Thoracic aorta (tissue), 2 donors: ENCODE data around the gene KRT16. TPM values are rescaled to one million over a fixed set of nuclear protein-coding genes. Genes with fewer than 3 reads are reported as not detected.
"Not testable (repeated sequence)": the region's sequence is repeated elsewhere in the genome, so short reads cannot be mapped to it uniquely, and the experiment has no call there.

Source experiments
- ATAC-seq: fragments of 150-250 bp; one replicate; pipeline ENCODE4 v1.8.0; 2017; ENCODE audit warnings: low read depth; ENCODE audit not compliant: insufficient number of reproducible peaks, low FRiP score
- DNase-seq: peaks from one replicate; pipeline ENCODE4 v3.0.0-alpha.2; 2020; ENCODE audit warnings: low spot score
- H3K27ac ChIP-seq, 2 donors: fragments of 200-600 bp; sonication (generic); 1 replicate in 1 of 2; 2 replicates in 1 of 2; pipeline ENCODE4 v1.5.1; 2016; ENCODE audit warnings: mild to moderate bottlenecking in 2 of 2, moderate library complexity in 2 of 2
- H3K27me3 ChIP-seq: fragments of 200-600 bp; sonication (generic); replicated peaks from 2 replicates; pipeline ENCODE4 v1.6.0; 2016; ENCODE audit warnings: mild to moderate bottlenecking; ENCODE audit not compliant: insufficient read depth
- H3K36me3 ChIP-seq: fragments of 200-600 bp; sonication (generic); one replicate; pipeline ENCODE4 v1.5.1; 2016
- H3K4me1 ChIP-seq, 2 donors: fragments of 200-600 bp; sonication (generic); 1 replicate in 1 of 2; 2 replicates in 1 of 2; pipeline versions ENCODE4 v1.5.1 to v1.6.0; 2016; ENCODE audit warnings: low read depth in 2 of 2, mild to moderate bottlenecking in 1 of 2; ENCODE audit not compliant: control insufficient read depth in 1 of 2
- H3K4me3 ChIP-seq: fragments of 200-600 bp; sonication (generic); 2 replicates; pipeline ENCODE4 v1.5.1; 2016; ENCODE audit warnings: mild to moderate bottlenecking
- H3K9me3 ChIP-seq: fragments of 200-600 bp; sonication (generic); 2 replicates; pipeline ENCODE4 v1.5.1; 2016
- CTCF ChIP-seq: fragments of 200-600 bp; sonication (generic); IDR thresholded peaks from one replicate; pipeline ENCODE4 v1.5.1; 2019; ENCODE audit warnings: antibody characterized with exemption
- total RNA-seq, 2 donors: library from RNA; depleted of rRNA; stranded (reverse); fragments of >200 nt; gene quantifications; one replicate each; pipeline versions ENCODE4 v1.1.0 to v1.2.3, GENCODE V29; 2016

The KRT16 gene
- total RNA-seq, 2 donors from 2014 or later, result 6.5 to 16.8 TPM

GRCh38 chr17:41614098-41614497 lies 1.5 kb upstream of the KRT16 start:
- ATAC-seq, result no peak
- Histone ChIP-seq H3K27ac (no peak overlapping the region), H3K36me3 (no peaks in the 10 kb centered on the region), H3K27me3 (no peaks in the 10 kb centered on the region), H3K4me1 (no peaks in the 10 kb centered on the region), H3K4me3 (no peak overlapping the region), H3K9me3 (no peaks in the 10 kb centered on the region)
- no peak for TF ChIP-seq CTCF
- no peak for DNase-seq

GRCh38 chr17:41613277-41614082 lies 913 bp upstream of the KRT16 start:
- no peaks in the 10 kb centered on the region for H3K4me1 ChIP-seq

GRCh38 chr17:41610965-41611640 lies 1.5 kb downstream of the KRT16 start:
- no peak for TF ChIP-seq CTCF
- no peak overlapping the region for H3K27ac ChIP-seq
- no peaks in the 10 kb centered on the region for H3K36me3 ChIP-seq
- no peaks in the 10 kb centered on the region for H3K4me1 ChIP-seq
- no peak for DNase-seq
- peaks cover 9% of the 10 kb centered on the region for H3K9me3 ChIP-seq
- no peaks in the 10 kb centered on the region for H3K27me3 ChIP-seq
- ATAC-seq, result no peak
- H3K4me3 ChIP-seq, result no peak overlapping the region

More at GRCh38 chr17:41613277-41614082, 913 bp upstream of the KRT16 start:
- H3K36me3 ChIP-seq, result no peaks in the 10 kb centered on the region
- no peaks in the 10 kb centered on the region for H3K9me3 ChIP-seq
- ATAC-seq, result no peak
- no peak overlapping the region for H3K4me3 ChIP-seq
- no peaks in the 10 kb centered on the region for H3K27me3 ChIP-seq
- no peak for TF ChIP-seq CTCF
- peak overlapping the region in 1 of 2 donors; percentile 47 for H3K27ac ChIP-seq
- no peak for DNase-seq

- H3K36me3 ChIP-seq, H3K4me3 ChIP-seq, H3K27me3 ChIP-seq, DNase-seq, H3K9me3 ChIP-seq, ATAC-seq, H3K4me1 ChIP-seq, H3K27ac ChIP-seq: not testable (repeated sequence)
Measured at GRCh38 chr17:41610061-41610517, 2.5 kb downstream of the KRT16 start.

GRCh38 chr17:41606930-41607329 lies 5.6 kb downstream of the KRT16 start:
- not testable (repeated sequence) for H3K27ac ChIP-seq, H3K9me3 ChIP-seq, ATAC-seq, H3K36me3 ChIP-seq, H3K4me3 ChIP-seq, DNase-seq, H3K4me1 ChIP-seq, H3K27me3 ChIP-seq

- Histone ChIP-seq H3K9me3 (peaks cover 9% of the 10 kb centered on the region), H3K27ac (no peak overlapping the region), H3K27me3 (no peaks in the 10 kb centered on the region), H3K4me3 (no peak overlapping the region), H3K4me1 (no peaks in the 10 kb centered on the region), H3K36me3 (no peaks in the 10 kb centered on the region)
- TF ChIP-seq CTCF, result no peak
- ATAC-seq (no peak), DNase-seq (no peak)
Measured at GRCh38 chr17:41602524-41602923, 10.0 kb downstream of the KRT16 start.
